GM11168 (cell line): ENCODE results near the gene LRCH3.

Source experiments
- in situ Hi-C: fragments of 300-500 bp; cut with MboI; formaldehyde crosslinking; loops from one replicate; pipeline ENCODE4 v1.12.0; 2022; ENCODE audit warnings: low sequenced_read_pairs; ENCODE audit not compliant: unreplicated experiment

LRCH3 gene

GRCh38 chr3:197830967-197831313 is 39.9 kb downstream of the LRCH3 start:
- in situ Hi-C loops = no loop called here

DNA sequence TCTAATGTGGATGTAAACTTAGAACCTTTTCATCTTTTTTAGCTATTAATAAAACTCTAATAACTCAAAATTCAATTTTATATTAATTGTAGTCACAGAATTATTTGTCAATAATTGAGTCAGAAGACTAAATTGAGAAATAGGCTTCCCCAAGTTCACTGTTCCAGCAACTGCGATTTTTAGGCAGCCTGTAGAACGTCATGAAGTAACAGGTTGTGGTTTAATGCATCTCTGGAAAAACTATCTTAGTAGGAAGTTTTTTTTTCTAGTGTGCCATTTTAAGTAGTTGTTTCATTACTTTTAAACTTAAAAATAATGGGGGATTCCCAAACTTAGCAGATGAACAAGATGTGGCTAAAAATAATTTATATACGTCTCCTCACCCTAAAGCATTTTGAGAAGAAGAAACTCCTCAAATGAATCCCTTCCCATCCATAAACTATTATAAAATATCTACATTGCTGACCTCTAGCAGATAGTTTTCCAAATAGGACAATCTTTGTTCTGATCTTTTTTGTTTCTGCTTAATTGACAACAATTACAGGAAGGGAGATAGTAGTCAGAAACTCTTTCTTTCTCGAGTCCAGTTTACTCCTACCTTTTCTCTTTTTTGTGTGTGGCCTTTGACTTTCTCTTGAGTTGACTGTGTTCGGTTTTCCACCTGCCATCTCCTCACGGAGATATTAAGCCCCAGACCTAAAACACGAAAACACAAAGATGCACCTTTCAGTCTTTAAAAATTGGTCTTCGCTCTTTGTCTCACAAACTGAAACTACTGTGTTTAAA is 43.1 kb downstream of the LRCH3 start:
- in situ Hi-C loops = no loop called here

DNA sequence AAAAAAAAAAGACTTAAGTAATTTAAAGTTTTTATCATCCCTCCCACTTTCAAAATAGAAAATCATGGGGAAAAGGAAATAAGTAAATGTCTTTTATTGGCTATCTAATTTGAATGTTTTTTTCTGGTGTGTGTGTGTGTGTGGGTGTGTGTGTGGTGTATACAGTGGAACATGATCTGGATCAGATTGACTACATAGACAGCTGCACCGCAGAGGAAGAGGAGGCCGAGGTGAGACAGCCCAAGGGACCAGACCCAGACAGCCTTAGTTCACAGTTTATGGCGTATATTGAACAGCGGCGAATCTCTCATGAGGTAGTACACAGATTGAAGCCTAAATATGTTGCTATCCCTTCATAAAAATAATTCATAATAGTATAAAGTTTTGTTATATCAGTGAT is 44.5 kb downstream of the LRCH3 start:
- in situ Hi-C loops = no loop called here

DNA sequence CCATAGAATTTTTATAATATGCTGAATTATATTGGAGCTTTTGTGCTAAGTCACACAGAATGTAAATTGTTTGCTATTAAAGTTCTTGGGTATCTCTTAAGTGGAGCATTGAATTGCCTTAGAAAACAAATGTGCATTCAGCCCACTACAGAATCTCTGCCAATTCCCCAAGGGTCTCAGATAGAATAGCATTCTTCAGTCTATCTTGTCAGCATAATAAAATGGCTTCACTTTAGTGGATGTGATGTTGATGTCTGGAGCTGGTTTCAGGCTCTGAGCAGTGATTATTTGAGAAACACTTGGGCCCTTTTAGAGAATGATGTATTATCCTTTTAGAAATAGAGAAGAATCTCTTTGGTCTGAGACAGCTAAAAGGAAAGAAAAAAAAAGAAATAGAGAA is 45.2 kb downstream of the LRCH3 start:
- in situ Hi-C loops = no loop called here

- in situ Hi-C loops = no loop called here
Observed at GRCh38 chr3:197837282-197837681, 46.2 kb downstream of the LRCH3 start.

- in situ Hi-C loops = no loop called here
Observed at GRCh38 chr3:197841789-197842188, 50.7 kb downstream of the LRCH3 start.

DNA sequence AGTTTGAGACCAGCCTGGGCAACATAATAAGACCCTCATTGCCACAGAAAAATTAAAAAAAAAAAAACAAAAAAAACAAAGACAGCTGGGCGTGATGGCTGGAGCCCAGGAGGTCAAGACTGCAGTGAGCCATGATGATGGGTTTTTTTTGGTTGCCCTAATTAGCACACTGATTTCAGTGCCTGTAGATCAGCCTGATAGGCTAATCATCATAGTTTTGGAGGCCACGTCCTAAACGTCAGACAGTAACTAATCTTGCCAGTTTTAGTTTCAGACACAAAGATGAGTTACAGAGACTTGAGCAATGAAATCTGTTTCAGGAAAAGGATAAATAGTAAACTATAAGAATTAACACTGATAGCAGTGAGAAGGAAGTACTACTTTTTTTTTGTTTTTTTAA is 55.4 kb downstream of the LRCH3 start:
- in situ Hi-C loops = no loop called here

GRCh38 chr3:197847866-197848401 is 56.9 kb downstream of the LRCH3 start:
- in situ Hi-C loops = no loop called here

GRCh38 chr3:197854596-197855343 is 63.7 kb downstream of the LRCH3 start:
- in situ Hi-C loops = no loop called here

DNA sequence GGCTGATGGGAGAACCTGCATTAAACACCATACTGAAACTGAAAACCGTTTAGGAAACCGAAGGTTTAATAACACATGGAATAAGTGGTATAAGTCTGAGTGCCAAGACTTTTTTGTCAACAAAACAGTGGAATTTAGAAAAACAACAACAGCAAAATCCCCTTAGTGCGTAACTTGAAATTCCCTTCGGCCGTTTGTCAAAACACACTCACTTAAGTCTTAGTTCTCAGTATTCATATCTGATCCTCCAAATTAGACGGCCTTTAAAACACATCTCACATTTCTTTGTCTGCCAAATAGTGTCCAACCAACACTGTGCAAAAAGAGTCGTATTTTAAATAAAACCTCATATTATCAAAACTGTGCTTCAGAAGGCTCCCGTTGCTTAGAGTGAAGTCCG is 64.5 kb downstream of the LRCH3 start:
- in situ Hi-C loops = no loop called here

GRCh38 chr3:197856199-197856816 is 65.3 kb downstream of the LRCH3 start:
- in situ Hi-C loops = no loop called here

GRCh38 chr3:197858133-197858532 is 67.1 kb downstream of the LRCH3 start:
- in situ Hi-C loops = no loop called here

GRCh38 chr3:197858598-197858997 is 67.5 kb downstream of the LRCH3 start:
- in situ Hi-C loops = no loop called here

DNA sequence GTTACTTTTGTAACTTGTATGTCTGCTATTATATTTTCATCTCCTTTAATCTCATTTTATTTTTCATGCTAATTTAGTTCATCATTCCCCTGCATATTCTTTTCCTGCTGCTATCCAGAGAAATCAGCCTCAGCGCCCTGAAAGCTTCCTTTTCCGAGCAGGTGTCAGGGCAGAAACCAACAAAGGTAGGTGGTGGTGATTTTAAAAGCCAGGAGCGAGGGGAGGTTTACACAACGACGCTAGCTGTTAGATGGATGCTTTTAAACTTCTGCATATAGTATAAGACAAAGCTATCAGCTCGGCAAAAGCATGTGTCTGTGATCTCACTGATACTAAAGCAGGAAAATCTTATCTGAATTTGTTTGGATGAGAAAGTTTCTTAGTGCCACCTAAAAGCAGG is 75.0 kb downstream of the LRCH3 start:
- in situ Hi-C loops = no loop called here

- in situ Hi-C loops = no loop called here
Observed at GRCh38 chr3:197873329-197873728, 82.3 kb downstream of the LRCH3 start.

DNA sequence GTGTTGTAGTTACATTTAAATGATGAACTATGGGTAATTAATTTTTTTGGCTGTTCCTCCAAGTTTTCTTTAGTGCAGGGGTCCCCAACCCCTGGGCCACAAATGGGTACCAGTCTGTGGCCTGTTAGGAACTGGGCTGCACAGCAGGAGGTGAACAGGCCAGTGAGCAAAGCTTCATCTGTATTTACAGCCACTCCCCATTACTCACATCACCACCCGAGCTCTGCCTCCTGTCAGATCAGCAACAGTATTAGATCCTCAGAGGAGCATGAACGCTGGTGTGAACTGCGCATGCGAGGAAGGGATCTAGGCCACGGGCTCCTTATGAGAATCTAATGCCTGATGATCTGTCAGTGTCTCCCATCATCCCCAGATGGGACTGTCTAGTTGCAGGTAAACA is 83.0 kb downstream of the LRCH3 start:
- in situ Hi-C loops = no loop called here

DNA sequence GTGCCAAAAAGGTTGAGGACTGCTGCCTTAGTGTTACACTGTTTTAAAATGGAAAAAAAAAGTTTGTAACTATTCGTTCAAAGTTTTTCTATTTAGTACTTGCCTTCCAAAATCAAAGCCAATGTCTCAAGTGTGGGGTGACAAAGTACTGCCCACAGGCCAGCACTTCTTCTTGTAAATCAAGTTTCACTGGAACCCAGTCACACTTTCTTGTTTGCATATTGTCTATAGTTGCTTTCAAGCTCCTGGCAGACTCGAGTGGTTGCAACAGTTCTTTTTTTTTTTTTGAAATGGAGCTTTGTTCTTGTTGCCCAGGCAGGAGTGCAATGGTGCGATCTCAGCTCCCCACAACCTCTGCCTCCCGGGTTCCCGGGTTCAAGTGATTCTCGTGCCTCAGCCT is 83.6 kb downstream of the LRCH3 start:
- in situ Hi-C loops = no loop called here

DNA sequence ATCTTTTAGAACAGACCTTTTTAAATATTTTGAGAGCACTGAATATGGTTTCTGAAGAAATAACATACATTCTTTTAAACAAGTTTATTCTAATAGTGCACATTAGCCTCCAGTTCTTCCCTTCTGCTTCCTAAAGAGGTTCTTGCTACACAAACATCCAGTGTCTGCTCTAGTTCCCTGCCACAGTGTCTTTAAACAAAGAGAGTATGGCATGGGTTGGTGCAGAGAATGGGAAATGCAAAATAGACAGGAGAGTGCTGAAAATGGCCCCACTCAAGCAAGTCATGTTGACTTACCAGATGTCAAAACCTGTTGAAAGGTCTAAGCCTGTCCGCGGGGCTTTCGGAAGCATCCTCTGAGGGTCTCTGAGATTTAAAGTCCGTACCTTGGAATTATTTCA is 86.8 kb downstream of the LRCH3 start:
- in situ Hi-C loops = no loop called here

DNA sequence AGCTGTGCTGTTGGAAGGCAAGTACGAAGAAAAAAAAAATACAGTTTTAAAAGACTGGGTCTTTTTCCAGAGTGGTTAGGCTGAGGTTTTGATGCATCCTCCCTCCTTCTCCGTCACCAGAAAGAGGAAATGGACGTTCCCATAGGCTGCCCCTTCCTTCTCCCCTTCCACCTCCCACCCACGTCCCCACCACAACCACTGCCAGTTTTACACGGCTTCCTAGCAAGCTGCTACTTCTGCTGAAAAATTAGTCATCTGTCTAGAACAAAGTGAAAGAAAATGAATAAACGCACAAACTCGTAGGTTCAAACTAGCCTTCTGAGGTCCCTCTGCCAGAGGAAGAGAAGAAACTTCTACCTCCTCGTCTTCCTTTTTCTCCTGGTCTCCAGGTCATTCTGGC is 87.4 kb downstream of the LRCH3 start:
- in situ Hi-C loops = no loop called here

DNA sequence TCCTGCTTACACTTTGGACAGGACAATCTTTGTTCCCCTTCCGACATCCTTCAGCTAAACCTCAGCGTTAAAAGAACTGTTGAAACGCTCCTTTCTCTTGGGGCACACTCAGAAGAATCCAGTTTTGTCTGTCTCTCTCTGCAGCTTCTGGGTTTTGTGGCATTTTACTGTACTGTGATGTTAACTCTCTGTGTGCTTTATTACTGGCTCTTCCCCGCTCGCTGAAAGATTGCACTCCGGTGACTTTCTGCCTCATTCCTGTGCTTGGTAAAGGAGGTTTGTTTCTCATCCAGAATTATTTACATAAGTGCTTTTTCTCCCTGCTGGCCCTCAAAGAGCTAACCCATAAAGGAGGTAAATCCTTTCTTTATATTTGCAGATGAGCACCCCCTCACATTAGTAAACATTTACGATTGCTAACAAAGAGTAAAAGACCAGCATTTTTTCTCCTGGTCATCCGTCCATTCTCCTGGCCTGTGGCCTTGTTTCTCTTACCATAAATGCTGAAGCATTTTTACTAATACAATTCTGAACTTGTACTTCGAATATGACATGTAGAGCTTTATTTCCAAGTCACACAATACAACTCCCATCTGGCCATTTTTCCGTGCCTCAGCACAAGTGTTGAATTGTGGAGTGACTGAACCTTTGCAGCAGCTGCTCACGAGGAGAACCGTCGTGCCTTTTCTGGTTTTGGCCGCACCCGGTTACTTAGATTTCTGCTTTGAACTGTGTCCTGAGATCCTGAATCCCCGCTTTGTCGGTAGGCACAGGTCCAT is 89.6 kb downstream of the LRCH3 start:
- in situ Hi-C loops = no loop called here
